Spleen (tissue), 11 donors: ENCODE data around the gene MAPK7. TPM values are rescaled to one million over a fixed set of nuclear protein-coding genes. Genes with fewer than 3 reads are reported as not detected.
A peak's percentile ranks its signal among the peaks of the same experiment; 100 is the strongest.

Experiments
- DNase-seq: peaks from one replicate; pipeline ENCODE4 v3.0.0-alpha.2; 2020
- H3K27ac ChIP-seq, 8 donors: fragments of 200-600 bp; sonication (generic) in 7 of 8; 1 replicate in 4 of 8; 2 replicates in 4 of 8; pipeline versions ENCODE4 v1.5.0 to v1.8.0; 2016 to 2021; ENCODE audit warnings: inconsistent platforms in 4 of 8, mild to moderate bottlenecking in 4 of 8, moderate library complexity in 1 of 8
- H3K27me3 ChIP-seq, 7 donors: fragments of 200-600 bp; sonication (generic) in 6 of 7; replicated peaks in 1 of 7; 1 replicate in 4 of 7; 2 replicates in 3 of 7; pipeline versions ENCODE4 v1.5.0 to v1.8.0; 2016 to 2021; ENCODE audit warnings: inconsistent platforms in 3 of 7, mild to moderate bottlenecking in 1 of 7
- H3K36me3 ChIP-seq, 6 donors: fragments of 200-600 bp; sonication (generic) in 5 of 6; 1 replicate in 4 of 6; 2 replicates in 2 of 6; pipeline versions ENCODE4 v1.5.0 to v1.8.0; 2016 to 2021; ENCODE audit warnings: inconsistent platforms in 2 of 6
- H3K4me1 ChIP-seq, 6 donors: fragments of 200-600 bp; sonication (generic) in 5 of 6; 1 replicate in 3 of 6; 2 replicates in 3 of 6; pipeline versions ENCODE4 v1.5.0 to v1.8.0; 2016 to 2021; ENCODE audit warnings: inconsistent platforms in 3 of 6
- H3K4me3 ChIP-seq, 8 donors: fragments of 200-600 bp; sonication (generic) in 7 of 8; 1 replicate in 4 of 8; 2 replicates in 4 of 8; pipeline versions ENCODE4 v1.5.0 to v1.8.0; 2016 to 2021; ENCODE audit warnings: inconsistent platforms in 4 of 8, mild to moderate bottlenecking in 4 of 8, moderate library complexity in 2 of 8
- H3K9me3 ChIP-seq, 8 donors: fragments of 200-600 bp; sonication (generic) in 7 of 8; 1 replicate in 4 of 8; 2 replicates in 4 of 8; pipeline versions ENCODE4 v1.5.0 to v1.8.0; 2016 to 2021; ENCODE audit warnings: inconsistent platforms in 4 of 8
- POLR2A ChIP-seq, 3 donors: fragments of 450-650 bp; IDR thresholded peaks; one replicate each; pipeline ENCODE4 v1.5.1; 2017; ENCODE audit warnings: antibody characterized with exemption in 3 of 3, mild to moderate bottlenecking in 1 of 3
- POLR2AphosphoS5 ChIP-seq, 3 donors: sonication (generic); formaldehyde crosslinking; IDR thresholded peaks; one replicate each; pipeline ENCODE4 v1.5.1; 2017; ENCODE audit warnings: antibody characterized with exemption in 3 of 3
- WGBS, 5 donors: extraction: QIAGEN DNeasy Blood & Tissue Kit in 3 of 5; methylation state at CpG; one replicate each; pipeline versions ENCODE4 v1.1.5 to v1.1.7; 2013 to 2018; 5-methylcytosine and 5-hydroxymethylcytosine counted together
- intact Hi-C: fragments of 100-400 bp; cut with DNase I; formaldehyde crosslinking; loops from one replicate; pipeline ENCODE4 v1.15.0; 2023; ENCODE audit warnings: low total_unique reads
- polyA plus RNA-seq, 3 donors: library from polyadenylated mRNA; stranded (reverse); fragments of 200-250 nt; gene quantifications; one replicate each; pipeline ENCODE4 v1.2.1, GENCODE V29; 2013
- total RNA-seq, 7 donors: library from RNA; depleted of rRNA in 3 of 7; stranded (reverse); fragments of >200 nt in 3 of 7; fragmentation: NEBNext Ultra II Directional in 4 of 7; extraction: Animal tissue kit (Norgen Biotek cat#: 25700) in 4 of 7; gene quantifications; one replicate each; pipeline versions ENCODE4 v1.1.0 to v1.2.1, GENCODE V29; 2016 to 2021
- TF ChIP-seq, protein P1 (sequence below), 11 experiments: fragments of 200-600 bp in 7 of 11; fragments of 450-650 bp in 4 of 11; sonication (generic) in 4 of 11; IDR thresholded peaks in 8 of 11; conservative IDR thresholded peaks in 3 of 11; 1 replicate in 7 of 11; 2 replicates in 4 of 11; pipeline versions ENCODE4 v1.4.0 to v1.8.0; 2016 to 2021; ENCODE audit warnings: antibody characterized with exemption in 11 of 11, inconsistent platforms in 4 of 11, mild to moderate bottlenecking in 1 of 11
- donor health status: healthy with polysubstance abuse.
- donor health status: DM: no; HTN: no; CAD: no; lungs with moderate emphysema.
- donor health status: DM: no; HTN: no; CAD: no.
- donor health status: Bipolar disorder and iron deficiency.
- donor health status: healthy.
- donor health status: DM: no; HTN: no; CAD: no.
- donor health status: DM: yes; HTN: yes; CAD: no.

The MAPK7 gene
- total and polyA plus RNA-seq, 10 donors: 5.7 to 56.2 (median 30.3) TPM

GRCh38 chr17:19404264-19404663, 26.0 kb downstream of the MAPK7 start:
- 69 to 82% (median 78%) methylated on average over 1 of the region's 1 CpG for WGBS, 5 donors
- no peaks in the 10 kb centered on the region for H3K27me3 ChIP-seq
- peak overlapping the region in 2 of 8 donors; percentile 11 to 23 for H3K27ac ChIP-seq
- no peak for DNase-seq
- intact Hi-C loops: no loop called here
- peaks cover 0 to 26% (median 19%) of the 10 kb centered on the region in 6 donors for H3K4me1 ChIP-seq
- TF ChIP-seq, protein P1, sequence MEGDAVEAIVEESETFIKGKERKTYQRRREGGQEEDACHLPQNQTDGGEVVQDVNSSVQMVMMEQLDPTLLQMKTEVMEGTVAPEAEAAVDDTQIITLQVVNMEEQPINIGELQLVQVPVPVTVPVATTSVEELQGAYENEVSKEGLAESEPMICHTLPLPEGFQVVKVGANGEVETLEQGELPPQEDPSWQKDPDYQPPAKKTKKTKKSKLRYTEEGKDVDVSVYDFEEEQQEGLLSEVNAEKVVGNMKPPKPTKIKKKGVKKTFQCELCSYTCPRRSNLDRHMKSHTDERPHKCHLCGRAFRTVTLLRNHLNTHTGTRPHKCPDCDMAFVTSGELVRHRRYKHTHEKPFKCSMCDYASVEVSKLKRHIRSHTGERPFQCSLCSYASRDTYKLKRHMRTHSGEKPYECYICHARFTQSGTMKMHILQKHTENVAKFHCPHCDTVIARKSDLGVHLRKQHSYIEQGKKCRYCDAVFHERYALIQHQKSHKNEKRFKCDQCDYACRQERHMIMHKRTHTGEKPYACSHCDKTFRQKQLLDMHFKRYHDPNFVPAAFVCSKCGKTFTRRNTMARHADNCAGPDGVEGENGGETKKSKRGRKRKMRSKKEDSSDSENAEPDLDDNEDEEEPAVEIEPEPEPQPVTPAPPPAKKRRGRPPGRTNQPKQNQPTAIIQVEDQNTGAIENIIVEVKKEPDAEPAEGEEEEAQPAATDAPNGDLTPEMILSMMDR (IDR thresholded peaks at IDR 0.05 in 8 of 11, conservative IDR thresholded peaks at IDR 0.05 in 3 of 11): no peak
- no peak for TF ChIP-seq POLR2A (IDR thresholded peaks at IDR 0.05)
- TF ChIP-seq POLR2AphosphoS5 (IDR thresholded peaks at IDR 0.05): no peak
- H3K9me3 ChIP-seq: no peaks in the 10 kb centered on the region
- H3K4me3 ChIP-seq: no peak overlapping the region
- no peaks in the 10 kb centered on the region for H3K36me3 ChIP-seq

DNA sequence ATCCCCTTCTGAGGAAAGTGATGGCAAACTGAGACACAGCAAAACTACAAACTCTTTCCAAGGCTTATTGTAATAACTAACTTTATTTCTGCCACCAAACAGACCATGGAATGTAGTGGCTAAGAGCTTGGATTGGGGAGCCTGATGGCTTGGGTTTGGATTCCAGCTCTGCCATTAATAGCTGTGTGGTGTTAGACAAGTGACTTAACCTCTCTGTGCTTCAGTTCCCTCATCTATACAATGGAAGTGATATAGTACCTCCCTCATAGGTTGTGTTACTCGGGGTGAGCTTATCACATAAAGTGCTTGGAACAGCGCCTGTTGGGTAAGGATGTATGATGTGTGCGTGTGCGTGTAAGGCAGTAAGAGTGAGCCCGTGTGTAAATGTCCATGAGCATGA, 26.8 kb downstream of the MAPK7 start:
- Histone ChIP-seq H3K36me3 (no peaks in the 10 kb centered on the region), H3K27me3 (no peaks in the 10 kb centered on the region), H3K4me3 (no peak overlapping the region), H3K27ac (peak overlapping the region in 3 of 8 donors; percentile 11 to 23 (median 20)), H3K4me1 (peaks cover 0 to 17% (median 13%) of the 10 kb centered on the region in 6 donors), H3K9me3 (no peaks in the 10 kb centered on the region)
- intact Hi-C loops: no loop called here
- DNase-seq: no peak
- 70 to 92% (median 88%) methylated on average over 5 of the region's 5 CpGs for WGBS, 5 donors
- no peak for TF ChIP-seq POLR2A (IDR thresholded peaks at IDR 0.05)
- no peak for TF ChIP-seq POLR2AphosphoS5 (IDR thresholded peaks at IDR 0.05)
- TF ChIP-seq, protein P1 (IDR thresholded peaks at IDR 0.05 in 8 of 11, conservative IDR thresholded peaks at IDR 0.05 in 3 of 11): no peak

DNA sequence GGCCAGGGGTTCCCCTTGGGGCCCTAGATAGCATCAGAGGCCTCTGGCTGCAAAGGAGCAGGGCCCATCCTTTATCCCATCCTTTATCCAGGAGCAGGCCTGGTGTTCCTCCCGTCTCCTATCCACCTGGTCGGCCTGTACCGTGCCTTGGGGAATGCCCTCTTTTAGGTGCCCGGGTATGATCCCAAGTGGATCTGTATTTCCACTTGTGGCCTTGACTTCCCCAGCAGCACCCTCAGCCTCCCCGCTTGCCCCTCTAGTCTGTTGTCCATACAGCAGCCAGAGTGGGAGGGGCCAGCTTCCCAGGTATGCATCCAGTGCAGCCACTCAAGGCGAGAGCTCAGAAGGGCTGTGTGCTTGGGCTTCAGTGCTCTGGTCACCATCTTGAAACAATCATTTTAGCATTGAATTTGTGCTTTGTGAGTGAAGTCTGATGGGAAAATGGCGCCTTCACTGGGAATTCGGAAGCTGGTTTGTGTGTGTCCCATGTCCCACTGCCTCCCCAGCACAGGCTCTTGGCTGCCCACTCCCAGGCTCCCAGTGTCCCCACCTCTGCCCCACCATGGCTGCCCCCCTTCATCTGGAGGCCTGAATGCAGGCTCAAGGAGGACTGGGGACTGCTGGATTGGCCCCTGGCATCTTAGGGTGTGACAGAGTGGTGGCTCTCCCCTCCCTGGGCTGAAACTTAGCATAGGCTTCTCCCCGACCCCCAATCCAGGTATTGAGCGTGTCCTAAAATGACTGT, 29.5 kb downstream of the MAPK7 start:
- Histone ChIP-seq H3K4me3 (no peak overlapping the region), H3K27ac (no peak overlapping the region), H3K4me1 (peaks cover 0 to 18% (median 6%) of the 10 kb centered on the region in 6 donors), H3K9me3 (no peaks in the 10 kb centered on the region), H3K36me3 (no peaks in the 10 kb centered on the region), H3K27me3 (peaks cover 0 to 20% (median 0%) of the 10 kb centered on the region in 7 donors)
- TF ChIP-seq POLR2AphosphoS5 (IDR thresholded peaks at IDR 0.05) (no peak), POLR2A (IDR thresholded peaks at IDR 0.05) (no peak)
- TF ChIP-seq, protein P1 (IDR thresholded peaks at IDR 0.05 in 8 of 11, conservative IDR thresholded peaks at IDR 0.05 in 3 of 11): no peak
- intact Hi-C loops: no loop called here
- DNase-seq: no peak
- WGBS, 5 donors: 92 to 98% (median 95%) methylated on average over 9 to 10 of the region's 10 CpGs

- TF ChIP-seq POLR2AphosphoS5 (IDR thresholded peaks at IDR 0.05) (no peak), POLR2A (IDR thresholded peaks at IDR 0.05) (no peak)
- TF ChIP-seq, protein P1 (IDR thresholded peaks at IDR 0.05 in 8 of 11, conservative IDR thresholded peaks at IDR 0.05 in 3 of 11): no peak
- Histone ChIP-seq H3K27ac (no peak overlapping the region), H3K27me3 (peaks cover 0 to 22% (median 0%) of the 10 kb centered on the region in 7 donors), H3K36me3 (no peaks in the 10 kb centered on the region), H3K4me1 (peaks cover 0 to 18% (median 6%) of the 10 kb centered on the region in 6 donors), H3K4me3 (no peak overlapping the region), H3K9me3 (no peaks in the 10 kb centered on the region)
- no peak for DNase-seq
- intact Hi-C loops: no loop called here
- 89 to 94% (median 93%) methylated on average over 2 of the region's 2 CpGs for WGBS, 5 donors
Observed at GRCh38 chr17:19408346-19408710, 30.0 kb downstream of the MAPK7 start.
